Sigmoid colon (tissue), 7 donors: ENCODE results near the gene KCNIP1. TPM values are rescaled to one million over a fixed set of nuclear protein-coding genes. Genes with fewer than 3 reads are reported as not detected.

Source experiments
- DNase-seq: peaks from one replicate; pipeline ENCODE4 v3.0.0-alpha.2; 2019
- H3K27ac ChIP-seq, 4 donors: fragments of 200-600 bp; sonication (generic); one replicate each; pipeline ENCODE4 v1.5.1; 2016 to 2019; ENCODE audit warnings: mild to moderate bottlenecking in 1 of 4
- H3K27me3 ChIP-seq, 3 donors: fragments of 200-600 bp; sonication (generic); one replicate each; pipeline ENCODE4 v1.5.1; 2019; ENCODE audit warnings: mild to moderate bottlenecking in 1 of 3
- H3K36me3 ChIP-seq, 4 donors: fragments of 200-600 bp; sonication (generic); one replicate each; pipeline ENCODE4 v1.5.1; 2016 to 2019
- H3K4me1 ChIP-seq, 4 donors: fragments of 200-600 bp; sonication (generic); one replicate each; pipeline ENCODE4 v1.5.1; 2017 to 2019
- H3K4me3 ChIP-seq, 4 donors: fragments of 200-600 bp; sonication (generic); one replicate each; pipeline ENCODE4 v1.5.1; 2017 to 2019; ENCODE audit warnings: mild to moderate bottlenecking in 2 of 4, moderate library complexity in 1 of 4
- H3K9me3 ChIP-seq, 4 donors: fragments of 200-600 bp in 3 of 4; sonication (generic) in 3 of 4; one replicate each; pipeline versions ENCODE4 v1.5.1 to v1.6.1; 2013 to 2019
- EP300 ChIP-seq, 4 donors: sonication (generic); formaldehyde crosslinking; IDR thresholded peaks; one replicate each; pipeline ENCODE4 v1.6.1; 2017; ENCODE audit warnings: antibody characterized with exemption in 4 of 4
- POLR2A ChIP-seq, 2 donors: fragments of 450-650 bp; IDR thresholded peaks; one replicate each; pipeline ENCODE4 v1.6.1; 2016; ENCODE audit warnings: antibody characterized with exemption in 2 of 2, mild to moderate bottlenecking in 2 of 2, moderate library complexity in 2 of 2
- POLR2AphosphoS5 ChIP-seq, 4 donors: sonication (generic); formaldehyde crosslinking; IDR thresholded peaks; one replicate each; pipeline ENCODE4 v1.6.1; 2017; ENCODE audit warnings: antibody characterized with exemption in 4 of 4
- WGBS, 2 donors: extraction: QIAGEN DNeasy Blood & Tissue Kit; methylation state at CpG; one replicate each; pipeline ENCODE4 v1.1.7; 2013; 5-methylcytosine and 5-hydroxymethylcytosine counted together
- intact Hi-C: fragments of 100-400 bp; cut with DNase I; formaldehyde crosslinking; loops from one replicate; pipeline ENCODE4 v1.15.1; 2023
- polyA plus RNA-seq, 3 donors: library from polyadenylated mRNA; stranded (reverse); fragments of 200-250 nt; gene quantifications; one replicate each; pipeline ENCODE4 v1.2.3, GENCODE V29; 2013
- total RNA-seq, 4 donors: library from RNA; depleted of rRNA; stranded (reverse); fragments of >200 nt; gene quantifications; one replicate each; pipeline ENCODE4 v1.1.0, GENCODE V29; 2016
- TF ChIP-seq, protein P1 (sequence below), 4 experiments: fragments of 450-650 bp in 3 of 4; fragments of 200-600 bp in 1 of 4; IDR thresholded peaks; one replicate each; pipeline ENCODE4 v1.5.1; 2016 to 2019; ENCODE audit warnings: antibody characterized with exemption in 4 of 4, mild to moderate bottlenecking in 3 of 4, moderate library complexity in 2 of 4
- donor health status: healthy with polysubstance abuse.
- donor health status: Bipolar disorder and iron deficiency.
- donor health status: healthy.

The KCNIP1 gene
- total and polyA plus RNA-seq, 7 donors: 0.28 to 2.8 (median 1.1) TPM; not detected in 2

DNA sequence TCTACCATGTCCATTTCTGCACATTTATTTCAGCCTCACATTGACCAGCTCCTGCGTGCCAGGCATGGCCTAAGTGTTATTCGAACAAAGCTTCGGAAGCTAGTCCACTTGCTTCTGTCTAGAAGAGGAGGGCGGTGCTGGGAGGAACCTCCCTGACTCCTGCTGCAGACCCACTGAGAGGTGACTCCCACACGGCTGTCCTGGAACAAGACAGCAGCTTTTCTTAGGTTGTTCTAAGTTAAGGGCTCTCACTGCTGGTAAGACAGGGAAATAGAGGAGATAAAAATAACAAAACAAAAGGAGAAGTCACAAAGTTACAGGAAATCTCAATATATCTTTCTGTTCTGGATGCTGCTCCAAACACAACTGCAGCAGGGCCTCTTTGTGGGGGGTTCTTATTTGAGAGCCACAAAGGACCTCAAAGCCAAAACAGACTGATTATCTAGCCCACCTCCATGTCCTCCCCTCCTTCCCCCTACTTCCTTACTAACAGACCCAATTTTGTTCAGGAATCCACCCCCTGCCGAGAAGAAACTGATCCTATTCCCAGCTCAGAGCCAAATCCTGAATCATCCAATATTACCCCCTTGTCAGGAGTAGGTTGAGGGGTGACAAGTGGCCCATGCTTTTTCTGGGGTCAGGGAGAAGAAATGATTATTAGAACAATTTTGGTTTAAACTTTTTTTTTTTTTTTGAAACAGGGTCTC is 28.4 kb upstream of the KCNIP1 start:
- Histone ChIP-seq H3K36me3 (no peaks in the 10 kb centered on the region), H3K4me3 (no peak overlapping the region), H3K4me1 (no peaks in the 10 kb centered on the region), H3K9me3 (peaks cover 0 to 3% (median 0%) of the 10 kb centered on the region in 4 donors), H3K27me3 (no peaks in the 10 kb centered on the region), H3K27ac (no peak overlapping the region)
- WGBS, 2 donors: 55 to 81% methylated on average over 6 of the region's 6 CpGs
- intact Hi-C loops: no loop called here
- TF ChIP-seq, protein P1, sequence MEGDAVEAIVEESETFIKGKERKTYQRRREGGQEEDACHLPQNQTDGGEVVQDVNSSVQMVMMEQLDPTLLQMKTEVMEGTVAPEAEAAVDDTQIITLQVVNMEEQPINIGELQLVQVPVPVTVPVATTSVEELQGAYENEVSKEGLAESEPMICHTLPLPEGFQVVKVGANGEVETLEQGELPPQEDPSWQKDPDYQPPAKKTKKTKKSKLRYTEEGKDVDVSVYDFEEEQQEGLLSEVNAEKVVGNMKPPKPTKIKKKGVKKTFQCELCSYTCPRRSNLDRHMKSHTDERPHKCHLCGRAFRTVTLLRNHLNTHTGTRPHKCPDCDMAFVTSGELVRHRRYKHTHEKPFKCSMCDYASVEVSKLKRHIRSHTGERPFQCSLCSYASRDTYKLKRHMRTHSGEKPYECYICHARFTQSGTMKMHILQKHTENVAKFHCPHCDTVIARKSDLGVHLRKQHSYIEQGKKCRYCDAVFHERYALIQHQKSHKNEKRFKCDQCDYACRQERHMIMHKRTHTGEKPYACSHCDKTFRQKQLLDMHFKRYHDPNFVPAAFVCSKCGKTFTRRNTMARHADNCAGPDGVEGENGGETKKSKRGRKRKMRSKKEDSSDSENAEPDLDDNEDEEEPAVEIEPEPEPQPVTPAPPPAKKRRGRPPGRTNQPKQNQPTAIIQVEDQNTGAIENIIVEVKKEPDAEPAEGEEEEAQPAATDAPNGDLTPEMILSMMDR (IDR thresholded peaks at IDR 0.05): no peak
- TF ChIP-seq POLR2AphosphoS5 (IDR thresholded peaks at IDR 0.05): no peak
- DNase-seq: no peak

DNA sequence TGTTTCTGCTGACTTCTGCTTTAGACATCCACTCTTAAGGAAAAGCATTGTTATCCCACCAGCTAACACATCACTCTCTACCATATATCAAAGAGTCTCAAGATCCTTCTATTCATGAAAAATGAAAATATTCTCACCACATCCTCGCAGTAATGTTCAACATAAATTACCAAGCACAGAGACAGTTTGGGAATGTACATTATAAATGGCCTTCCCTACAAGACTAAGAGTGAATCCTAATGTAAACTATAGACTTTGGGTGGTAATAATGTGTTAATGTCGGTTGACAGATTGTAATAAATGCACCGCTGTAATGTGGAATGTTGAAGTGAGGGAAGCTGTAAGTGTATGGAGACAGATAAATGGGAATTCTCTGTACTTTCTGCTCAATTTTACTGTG is 27.1 kb upstream of the KCNIP1 start:
- intact Hi-C loops: no loop called here
- WGBS, 2 donors: 78 to 83% methylated on average over 3 of the region's 3 CpGs
- DNase-seq: no peak

DNA sequence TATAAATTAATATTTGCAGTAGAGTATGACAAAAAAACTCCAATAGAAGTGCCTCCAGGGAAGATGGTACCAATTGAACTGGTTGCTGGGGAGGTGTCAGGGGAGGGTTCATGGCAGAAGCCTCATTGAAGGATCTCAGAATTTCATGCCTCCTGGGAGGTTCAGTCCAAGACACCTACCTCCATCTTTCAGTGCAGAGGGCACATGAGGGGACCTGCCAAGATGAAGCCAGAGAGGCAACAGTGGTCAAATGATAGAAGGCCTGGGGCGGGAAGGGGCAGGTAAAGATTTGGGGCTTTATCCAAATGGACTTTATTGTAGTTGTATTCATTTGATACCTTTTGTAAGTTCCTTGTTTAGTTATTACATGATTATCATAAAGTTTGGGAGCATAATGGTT is 25.9 kb upstream of the KCNIP1 start:
- TF ChIP-seq POLR2A (IDR thresholded peaks at IDR 0.05) (no peak), POLR2AphosphoS5 (IDR thresholded peaks at IDR 0.05) (no peak), EP300 (IDR thresholded peaks at IDR 0.05) (no peak)
- TF ChIP-seq, protein P1 (IDR thresholded peaks at IDR 0.05): no peak
- H3K36me3 ChIP-seq: no peaks in the 10 kb centered on the region
- intact Hi-C loops: no loop called here
- H3K4me1 ChIP-seq: no peaks in the 10 kb centered on the region
- no peaks in the 10 kb centered on the region for H3K27me3 ChIP-seq
- no peak overlapping the region for H3K27ac ChIP-seq
- 90 to 96% methylated on average over 1 of the region's 1 CpG for WGBS, 2 donors
- no peak for DNase-seq
- no peak overlapping the region for H3K4me3 ChIP-seq
- peaks cover 0 to 3% (median 0%) of the 10 kb centered on the region in 4 donors for H3K9me3 ChIP-seq

More for the DNA sequence above, 27.1 kb upstream of the KCNIP1 start:
- H3K4me1 ChIP-seq: no peaks in the 10 kb centered on the region
- no peaks in the 10 kb centered on the region for H3K27me3 ChIP-seq
- no peak overlapping the region for H3K27ac ChIP-seq
- no peak overlapping the region for H3K4me3 ChIP-seq
- H3K9me3 ChIP-seq: peaks cover 0 to 3% (median 0%) of the 10 kb centered on the region in 4 donors
- no peaks in the 10 kb centered on the region for H3K36me3 ChIP-seq
- TF ChIP-seq EP300 (IDR thresholded peaks at IDR 0.05) (no peak), POLR2A (IDR thresholded peaks at IDR 0.05) (no peak), POLR2AphosphoS5 (IDR thresholded peaks at IDR 0.05) (no peak)
- TF ChIP-seq, protein P1 (IDR thresholded peaks at IDR 0.05): no peak

DNA sequence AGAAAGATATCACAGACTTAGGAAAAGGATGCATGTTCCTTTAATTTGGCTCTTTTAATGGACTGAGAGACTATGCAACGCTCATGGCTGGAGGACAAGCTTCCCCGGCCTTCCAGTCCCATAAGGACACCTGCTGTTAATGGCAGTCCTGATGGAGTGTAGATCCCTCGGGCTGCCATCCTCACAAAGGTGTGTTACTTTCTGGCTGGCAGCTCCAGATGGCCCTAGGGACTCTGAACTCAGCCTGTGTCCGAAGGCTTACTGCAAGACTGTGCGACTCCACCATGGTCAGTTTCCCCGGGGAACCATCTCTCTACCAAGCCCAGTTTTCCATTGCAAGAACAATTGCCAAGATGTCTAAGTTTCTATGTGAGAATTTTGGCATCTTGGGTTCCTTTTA is 25.5 kb upstream of the KCNIP1 start:
- intact Hi-C loops: no loop called here
- 84 to 92% methylated on average over 6 of the region's 6 CpGs for WGBS, 2 donors
- H3K36me3 ChIP-seq: no peaks in the 10 kb centered on the region

More for the DNA sequence above, 25.5 kb upstream of the KCNIP1 start:
- no peak for DNase-seq
- H3K27ac ChIP-seq: no peak overlapping the region
- no peak overlapping the region for H3K4me3 ChIP-seq
- H3K4me1 ChIP-seq: no peaks in the 10 kb centered on the region
- no peaks in the 10 kb centered on the region for H3K27me3 ChIP-seq
- TF ChIP-seq POLR2A (IDR thresholded peaks at IDR 0.05) (no peak), EP300 (IDR thresholded peaks at IDR 0.05) (no peak), POLR2AphosphoS5 (IDR thresholded peaks at IDR 0.05) (no peak)
- TF ChIP-seq, protein P1 (IDR thresholded peaks at IDR 0.05): no peak
- H3K9me3 ChIP-seq: peaks cover 0 to 3% (median 0%) of the 10 kb centered on the region in 4 donors
